ENCODE measurements around the gene NSG1. TPM values are rescaled to one million over a fixed set of nuclear protein-coding genes. Genes with fewer than 3 reads are reported as not detected.
"Not testable (repeated sequence)": the region's sequence is repeated elsewhere in the genome, so short reads cannot be mapped to it uniquely, and the experiment has no call there.

The NSG1 gene
- total RNA-seq, 3 donors from 2014 or later (not counting 1 experiment from before 2014, with no cell fraction given), result 1.2 to 5.8 TPM; not detected in 1

DNA sequence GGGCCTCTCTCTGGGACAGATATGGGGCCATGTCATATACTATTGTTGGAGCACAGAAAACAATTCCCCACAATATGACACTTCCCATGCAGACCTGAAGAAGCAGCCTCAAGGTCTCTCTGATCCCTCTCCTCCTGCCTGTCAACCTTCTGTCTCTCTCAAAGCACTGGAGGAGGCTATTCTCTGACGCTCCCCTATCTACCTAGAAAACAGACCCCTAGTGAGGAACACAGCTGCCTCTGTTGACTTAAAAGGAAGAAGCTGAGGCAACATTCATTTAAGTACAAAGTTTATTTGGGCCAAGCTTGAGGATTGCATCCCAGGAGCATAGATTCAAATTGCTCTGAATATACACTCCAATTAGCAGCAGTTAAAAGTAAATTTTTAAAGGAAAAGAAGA is 39.3 kb upstream of the NSG1 start:
- DNase-seq, result no peak
- intact Hi-C loops (cut with micrococcal nuclease), result no loop called here
- H3K36me3 ChIP-seq (ENCODE audit: control insufficient read depth, insufficient read depth, low read length), result no peaks in the 10 kb centered on the region
- H3K27me3 ChIP-seq (ENCODE audit: control insufficient read depth, insufficient read depth, low read length), result no peaks in the 10 kb centered on the region
- no peak overlapping the region for H3K4me3 ChIP-seq (ENCODE audit: low read length)
- H3K9me3 Mint-ChIP-seq, result no peaks in the 10 kb centered on the region
- peaks cover 6% of the 10 kb centered on the region for H3K9me3 ChIP-seq (ENCODE audit: control insufficient read depth, insufficient read depth, low read length)
- peaks cover 18 to 21% of the 10 kb centered on the region in 2 donors for H3K4me1 Mint-ChIP-seq
- H3K4me1 ChIP-seq (ENCODE audit: control insufficient read depth, insufficient read depth, low read length), result peaks cover 18% of the 10 kb centered on the region
- H3K27ac ChIP-seq (ENCODE audit: low read length), result no peak overlapping the region
- peak overlapping the region in 1 of 2 donors; percentile 82 for H3K27ac Mint-ChIP-seq
- no peaks in the 10 kb centered on the region for H3K27me3 Mint-ChIP-seq (ENCODE audit: low read depth in 2 of 2)
- peak overlapping the region; percentile 6 for H3K4me3 Mint-ChIP-seq
- WGBS (ENCODE audit: insufficient coverage), result 77% methylated on average over 1 of the region's 1 CpG
- TF ChIP-seq, protein P1, sequence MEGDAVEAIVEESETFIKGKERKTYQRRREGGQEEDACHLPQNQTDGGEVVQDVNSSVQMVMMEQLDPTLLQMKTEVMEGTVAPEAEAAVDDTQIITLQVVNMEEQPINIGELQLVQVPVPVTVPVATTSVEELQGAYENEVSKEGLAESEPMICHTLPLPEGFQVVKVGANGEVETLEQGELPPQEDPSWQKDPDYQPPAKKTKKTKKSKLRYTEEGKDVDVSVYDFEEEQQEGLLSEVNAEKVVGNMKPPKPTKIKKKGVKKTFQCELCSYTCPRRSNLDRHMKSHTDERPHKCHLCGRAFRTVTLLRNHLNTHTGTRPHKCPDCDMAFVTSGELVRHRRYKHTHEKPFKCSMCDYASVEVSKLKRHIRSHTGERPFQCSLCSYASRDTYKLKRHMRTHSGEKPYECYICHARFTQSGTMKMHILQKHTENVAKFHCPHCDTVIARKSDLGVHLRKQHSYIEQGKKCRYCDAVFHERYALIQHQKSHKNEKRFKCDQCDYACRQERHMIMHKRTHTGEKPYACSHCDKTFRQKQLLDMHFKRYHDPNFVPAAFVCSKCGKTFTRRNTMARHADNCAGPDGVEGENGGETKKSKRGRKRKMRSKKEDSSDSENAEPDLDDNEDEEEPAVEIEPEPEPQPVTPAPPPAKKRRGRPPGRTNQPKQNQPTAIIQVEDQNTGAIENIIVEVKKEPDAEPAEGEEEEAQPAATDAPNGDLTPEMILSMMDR (IDR thresholded peaks at IDR 0.05), result no peak
- no peaks in the 10 kb centered on the region for H3K36me3 Mint-ChIP-seq
- ATAC-seq, result no peak

DNA sequence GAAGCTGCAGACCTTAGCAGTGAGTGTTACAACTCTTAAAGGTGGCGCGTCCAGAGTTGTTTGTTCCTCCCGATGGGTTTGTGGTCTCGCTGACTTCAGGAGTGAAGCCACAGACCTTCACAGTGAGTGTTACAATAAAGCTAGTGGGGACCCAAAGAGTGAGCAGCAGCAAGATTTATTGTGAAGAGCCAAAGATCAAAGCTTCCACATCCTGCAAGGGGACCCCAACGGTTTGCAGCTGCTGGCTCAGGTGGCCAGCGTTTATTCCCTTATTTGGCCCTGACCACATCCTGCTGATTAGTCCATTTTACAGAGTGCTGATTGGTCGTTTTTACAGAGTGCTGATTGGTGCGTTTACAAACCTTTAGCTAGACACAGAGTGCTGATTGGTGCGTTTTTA is 38.3 kb upstream of the NSG1 start:
- H3K36me3 ChIP-seq (ENCODE audit: control insufficient read depth, insufficient read depth, low read length); H3K4me3 ChIP-seq (ENCODE audit: low read length); H3K27me3 ChIP-seq (ENCODE audit: control insufficient read depth, insufficient read depth, low read length); H3K36me3 Mint-ChIP-seq; intact Hi-C loops (cut with micrococcal nuclease); H3K27me3 Mint-ChIP-seq (ENCODE audit: low read depth in 2 of 2); H3K9me3 ChIP-seq (ENCODE audit: control insufficient read depth, insufficient read depth, low read length); H3K9me3 Mint-ChIP-seq: not testable (repeated sequence)
- peak in 2 of 3 donors; percentile 82 to 85 for ATAC-seq
- Mint-ChIP-seq H3K4me3 (peak overlapping the region; percentile 62), H3K4me1 (peaks cover 18 to 21% of the 10 kb centered on the region in 2 donors), H3K27ac (peak overlapping the region; percentile 71 to 82)
- Histone ChIP-seq H3K4me1 (ENCODE audit: control insufficient read depth, insufficient read depth, low read length) (peaks cover 18% of the 10 kb centered on the region), H3K27ac (ENCODE audit: low read length) (peak overlapping the region; percentile 45)
- 11% methylated on average over 7 of the region's 9 CpGs for WGBS (ENCODE audit: insufficient coverage)
- peak; percentile 19 to 77 for DNase-seq

DNA sequence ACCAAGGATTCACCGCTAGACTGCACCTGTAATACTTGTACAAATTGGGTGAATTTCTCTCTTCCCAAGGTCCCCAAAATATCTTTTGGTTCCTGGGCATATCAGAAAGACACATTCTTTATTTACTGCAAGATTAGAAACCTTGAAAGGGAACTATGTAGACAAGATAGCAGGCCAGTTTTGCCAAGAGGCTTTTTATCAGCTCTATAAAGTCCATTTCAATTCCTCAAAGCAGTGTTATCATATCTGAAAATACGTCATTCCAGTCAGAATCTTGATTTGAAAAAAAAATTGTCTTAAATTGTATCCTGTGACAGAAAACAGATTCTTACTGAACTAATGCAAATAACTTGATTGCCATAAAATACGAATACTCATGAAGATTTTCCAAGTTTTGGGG is 37.0 kb upstream of the NSG1 start:
- H3K27ac Mint-ChIP-seq, result no peak overlapping the region
- TF ChIP-seq, protein P1 (IDR thresholded peaks at IDR 0.05), result no peak
- 100% methylated on average over 2 of the region's 3 CpGs for WGBS (ENCODE audit: insufficient coverage)

DNA sequence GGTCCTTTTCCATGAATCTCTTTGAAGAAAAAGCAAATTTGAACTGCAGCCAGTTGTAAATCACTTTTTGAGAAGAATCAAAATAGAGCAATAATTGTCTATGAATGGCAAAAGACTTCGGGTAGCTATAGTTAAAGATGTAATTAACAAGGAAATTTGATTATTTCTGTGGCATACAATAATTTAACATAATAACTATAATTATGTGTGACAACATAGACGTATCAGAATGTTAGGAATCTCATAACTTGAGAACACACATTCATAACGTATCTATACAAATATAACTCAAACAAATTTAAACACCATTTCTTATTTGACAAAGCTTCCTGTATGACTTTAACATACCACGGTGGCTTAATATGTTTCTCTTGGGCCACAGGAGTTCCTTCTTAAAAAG is 36.0 kb upstream of the NSG1 start:
- intact Hi-C loops (cut with micrococcal nuclease), result no loop called here
- Histone ChIP-seq H3K4me3 (ENCODE audit: low read length) (no peak overlapping the region), H3K27me3 (ENCODE audit: control insufficient read depth, insufficient read depth, low read length) (no peaks in the 10 kb centered on the region), H3K4me1 (ENCODE audit: control insufficient read depth, insufficient read depth, low read length) (peaks cover 28% of the 10 kb centered on the region), H3K36me3 (ENCODE audit: control insufficient read depth, insufficient read depth, low read length) (no peaks in the 10 kb centered on the region), H3K27ac (ENCODE audit: low read length) (no peak overlapping the region), H3K9me3 (ENCODE audit: control insufficient read depth, insufficient read depth, low read length) (peaks cover 6% of the 10 kb centered on the region)
- H3K36me3 Mint-ChIP-seq, result no peaks in the 10 kb centered on the region
- H3K4me3 Mint-ChIP-seq, result no peak overlapping the region
- WGBS (ENCODE audit: insufficient coverage), result 78% methylated on average over 3 of the region's 4 CpGs
- H3K4me1 Mint-ChIP-seq, result peaks cover 26 to 29% of the 10 kb centered on the region in 2 donors
- TF ChIP-seq, protein P1 (IDR thresholded peaks at IDR 0.05), result no peak
- DNase-seq, result no peak
- no peaks in the 10 kb centered on the region for H3K9me3 Mint-ChIP-seq
- no peak overlapping the region for H3K27ac Mint-ChIP-seq
- H3K27me3 Mint-ChIP-seq (ENCODE audit: low read depth in 2 of 2), result peaks cover 9% of the 10 kb centered on the region in 2 donors
- ATAC-seq, result no peak

More for the DNA sequence above, 37.0 kb upstream of the NSG1 start:
- Histone ChIP-seq H3K4me3 (ENCODE audit: low read length) (no peak overlapping the region), H3K27ac (ENCODE audit: low read length) (no peak overlapping the region), H3K27me3 (ENCODE audit: control insufficient read depth, insufficient read depth, low read length) (no peaks in the 10 kb centered on the region), H3K36me3 (ENCODE audit: control insufficient read depth, insufficient read depth, low read length) (no peaks in the 10 kb centered on the region), H3K4me1 (ENCODE audit: control insufficient read depth, insufficient read depth, low read length) (peaks cover 18% of the 10 kb centered on the region), H3K9me3 (ENCODE audit: control insufficient read depth, insufficient read depth, low read length) (peaks cover 6% of the 10 kb centered on the region)
- Mint-ChIP-seq H3K9me3 (no peaks in the 10 kb centered on the region), H3K4me3 (no peak overlapping the region), H3K36me3 (no peaks in the 10 kb centered on the region), H3K4me1 (peaks cover 18 to 21% of the 10 kb centered on the region in 2 donors), H3K27me3 (ENCODE audit: low read depth in 2 of 2) (peaks cover 0 to 2% of the 10 kb centered on the region in 2 donors)
- ATAC-seq, result no peak
- intact Hi-C loops (cut with micrococcal nuclease), result no loop called here
- DNase-seq, result no peak
